Activated naive CD4-positive, alpha-beta T cell treated with anti-CD3 and anti-CD28 coated beads for 36 hours (primary cell): Measurements from ENCODE around the gene TMEM205. TPM values are rescaled to one million over a fixed set of nuclear protein-coding genes. Genes with fewer than 3 reads are reported as not detected.

Experiments used
- CTCF ChIA-PET: fragments of 350-600 bp; sonication (Branson Sonifier 250); formaldehyde crosslinking; loops from one replicate; lab custom pipeline; 2021; ENCODE audit warnings: antibody characterized with exemption; lab: Charles Lee
- DNase-seq: peaks from one replicate; pipeline ENCODE4 v3.0.0-alpha.2; 2020
- H3K27ac Mint-ChIP-seq: one replicate; pipeline ENCODE4 v1.8.0; 2021; ENCODE audit warnings: mild to moderate bottlenecking, mixed read lengths
- H3K27me3 Mint-ChIP-seq: one replicate; pipeline ENCODE4 v1.8.0; 2021; ENCODE audit warnings: low read depth, mixed read lengths
- H3K36me3 Mint-ChIP-seq: one replicate; pipeline ENCODE4 v1.8.0; 2021; ENCODE audit warnings: low read depth, mixed read lengths
- H3K4me1 Mint-ChIP-seq: one replicate; pipeline ENCODE4 v1.8.0; 2021; ENCODE audit warnings: low read depth, mixed read lengths
- H3K4me3 Mint-ChIP-seq: one replicate; pipeline ENCODE4 v1.8.0; 2021; ENCODE audit warnings: mild to moderate bottlenecking, moderate library complexity, mixed read lengths
- H3K9me3 Mint-ChIP-seq: one replicate; pipeline ENCODE4 v1.8.0; 2021; ENCODE audit warnings: mixed read lengths
- intact Hi-C: fragments of 100-400 bp; cut with micrococcal nuclease; formaldehyde crosslinking; loops from one replicate; pipeline ENCODE4 v1.15.1; 2023
- total RNA-seq, 2 experiments: library from RNA; stranded (reverse); gene quantifications; one replicate each; pipeline ENCODE4 v1.2.3, GENCODE V29; 2021

Gene TMEM205
- total RNA-seq, result 10 to 100 TPM; 21.4 to 24.2 TPM

DNA sequence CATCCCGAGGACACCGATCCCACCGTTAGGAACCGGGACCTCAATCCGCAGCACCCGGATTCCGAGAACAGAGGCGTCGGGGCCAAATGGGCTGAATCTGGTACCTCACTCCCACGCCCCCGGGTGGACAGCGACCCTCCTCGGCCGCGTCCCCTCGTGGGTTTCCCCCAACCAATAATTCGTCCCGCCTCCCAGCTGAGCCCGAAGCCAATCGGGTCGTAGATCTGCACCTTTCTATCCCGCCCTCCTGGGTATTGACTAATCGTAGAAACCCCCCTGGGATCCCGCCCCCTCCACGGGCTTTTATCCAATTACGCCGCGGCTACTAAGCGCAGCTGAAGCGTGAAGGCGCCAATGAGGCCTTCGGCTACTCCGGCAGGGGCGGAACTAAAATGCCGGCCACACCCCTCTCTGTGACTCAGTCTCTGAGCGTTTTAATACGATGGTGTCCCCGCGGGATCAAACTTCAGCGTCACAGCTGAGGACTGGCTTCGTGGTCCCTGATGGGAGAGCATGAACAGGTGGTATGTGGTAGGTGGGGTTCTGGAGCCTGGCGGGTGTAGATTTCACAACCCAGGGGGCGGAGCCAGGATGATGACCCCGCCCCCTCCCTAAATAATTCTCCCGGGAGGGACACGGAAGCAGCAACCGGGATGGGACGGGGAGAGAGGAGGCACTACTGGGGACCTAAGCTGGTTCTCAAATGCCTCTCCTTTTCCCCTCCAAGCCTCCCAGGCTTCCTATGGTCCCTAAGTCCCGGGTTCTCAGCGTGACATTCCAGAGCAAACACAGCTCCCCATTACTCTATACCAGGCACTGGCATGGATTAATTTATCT is at the start of gene TMEM205, which contains the start of gene CCDC159:
Gene TMEM205, minus strand, starts transcription at position 165 of the 837 bp plus-strand sequence. CDS start 649 bp downstream, outside the sequence.
Gene CCDC159, plus strand, starts transcription at position 416 of the 837 bp plus-strand sequence. Its CDS starts 88 bp downstream, at position 504.
- Mint-ChIP-seq H3K36me3 (peaks cover 10% of the 10 kb centered on the region), H3K9me3 (peaks cover 9% of the 10 kb centered on the region), H3K4me1 (peaks cover 26% of the 10 kb centered on the region), H3K27ac (peak within 1 kb of the TSS; percentile 86), H3K27me3 (no peaks in the 10 kb centered on the region), H3K4me3 (peak within 1 kb of the TSS; percentile 97)
- CTCF ChIA-PET, result interaction anchor here (0.6 to 0.9 kb wide), 6 partner anchors 26 to 217 kb away, joined by 3 to 6 read pairs (median 4); no protein-coding TSS in a partner anchor
- intact Hi-C loops, result loop anchor here (1.0 kb wide), 5 partner anchors 9 to 250 kb away; partner anchors contain the start of genes ODAD3, PLPPR2, PRKCSH and SWSAP1
- DNase-seq, result peak; percentile 100

DNA sequence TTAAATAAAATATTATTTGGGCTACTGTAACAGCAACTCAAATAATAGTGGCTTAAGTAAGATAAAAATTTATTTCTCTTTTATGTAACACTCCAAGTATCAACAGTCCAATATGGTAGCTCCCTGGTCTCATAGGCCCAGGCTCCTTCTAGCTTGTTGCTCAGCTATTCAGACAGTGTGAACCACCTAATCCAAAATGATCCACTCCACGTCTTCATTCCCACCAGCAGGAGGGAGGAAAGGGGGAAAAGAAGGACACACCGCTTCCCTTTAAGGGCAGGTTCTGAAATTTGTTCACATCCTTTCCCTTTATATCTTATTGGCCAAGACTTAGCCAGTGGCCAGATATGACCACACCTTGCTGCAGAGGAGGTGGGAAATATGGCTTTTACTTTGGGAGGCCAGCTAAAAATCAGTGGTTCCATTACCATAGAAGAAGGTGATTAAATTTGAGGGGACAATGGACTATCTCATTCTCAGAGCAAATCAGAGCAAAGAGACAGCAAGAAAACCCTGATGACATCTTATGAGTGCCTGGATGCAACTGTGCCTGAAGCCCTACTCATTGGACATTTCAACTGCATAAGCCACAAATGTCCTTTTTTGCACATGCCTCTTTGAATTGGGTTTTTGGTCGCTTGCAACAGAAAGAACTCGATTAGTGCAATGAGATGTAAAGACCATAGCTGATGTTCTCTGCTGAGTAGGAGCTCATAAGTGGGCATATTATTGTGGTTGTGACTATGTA is 45.0 kb upstream of the TMEM205 start:
- intact Hi-C loops, result no loop called here
- DNase-seq, result no peak
- Mint-ChIP-seq H3K4me1 (peaks cover 3% of the 10 kb centered on the region), H3K27ac (no peak overlapping the region), H3K4me3 (no peak overlapping the region), H3K27me3 (peaks cover 4% of the 10 kb centered on the region), H3K36me3 (no peaks in the 10 kb centered on the region), H3K9me3 (peaks cover 4% of the 10 kb centered on the region)
- CTCF ChIA-PET, result interaction anchor here (0.5 to 1.7 kb wide), 5 partner anchors 10 to 398 kb away, joined by 3 to 12 read pairs (median 5); no protein-coding TSS in a partner anchor

DNA sequence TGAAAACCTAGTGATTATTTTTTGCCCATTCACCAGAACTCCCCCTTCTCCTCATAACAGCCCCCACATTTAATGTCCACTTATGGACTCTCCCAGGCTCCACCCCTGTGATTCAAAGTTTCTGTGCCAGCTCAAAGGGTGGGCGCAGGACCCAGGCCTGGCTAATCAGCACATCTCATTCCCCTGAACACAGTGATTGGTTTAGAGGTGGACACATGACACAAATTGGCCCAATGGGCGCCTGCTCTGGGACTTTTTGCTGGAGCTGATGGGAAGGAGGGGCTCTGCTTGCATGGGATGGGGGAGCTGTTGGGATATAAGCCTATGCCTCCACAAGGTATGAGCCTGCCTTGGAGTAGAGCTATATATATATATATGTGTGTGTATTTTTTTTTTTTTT is 44.3 kb upstream of the TMEM205 start:
- H3K4me1 Mint-ChIP-seq, result peaks cover 3% of the 10 kb centered on the region
- peaks cover 3% of the 10 kb centered on the region for H3K27me3 Mint-ChIP-seq
- intact Hi-C loops, result no loop called here
- CTCF ChIA-PET, result interaction anchor here (1.2 to 1.7 kb wide), 2 partner anchors 9 to 13 kb away, joined by 3 to 12 read pairs; no protein-coding TSS in a partner anchor
- no peak overlapping the region for H3K4me3 Mint-ChIP-seq
- H3K27ac Mint-ChIP-seq, result no peak overlapping the region
- no peak for DNase-seq
- peaks cover 4% of the 10 kb centered on the region for H3K9me3 Mint-ChIP-seq
- no peaks in the 10 kb centered on the region for H3K36me3 Mint-ChIP-seq

DNA sequence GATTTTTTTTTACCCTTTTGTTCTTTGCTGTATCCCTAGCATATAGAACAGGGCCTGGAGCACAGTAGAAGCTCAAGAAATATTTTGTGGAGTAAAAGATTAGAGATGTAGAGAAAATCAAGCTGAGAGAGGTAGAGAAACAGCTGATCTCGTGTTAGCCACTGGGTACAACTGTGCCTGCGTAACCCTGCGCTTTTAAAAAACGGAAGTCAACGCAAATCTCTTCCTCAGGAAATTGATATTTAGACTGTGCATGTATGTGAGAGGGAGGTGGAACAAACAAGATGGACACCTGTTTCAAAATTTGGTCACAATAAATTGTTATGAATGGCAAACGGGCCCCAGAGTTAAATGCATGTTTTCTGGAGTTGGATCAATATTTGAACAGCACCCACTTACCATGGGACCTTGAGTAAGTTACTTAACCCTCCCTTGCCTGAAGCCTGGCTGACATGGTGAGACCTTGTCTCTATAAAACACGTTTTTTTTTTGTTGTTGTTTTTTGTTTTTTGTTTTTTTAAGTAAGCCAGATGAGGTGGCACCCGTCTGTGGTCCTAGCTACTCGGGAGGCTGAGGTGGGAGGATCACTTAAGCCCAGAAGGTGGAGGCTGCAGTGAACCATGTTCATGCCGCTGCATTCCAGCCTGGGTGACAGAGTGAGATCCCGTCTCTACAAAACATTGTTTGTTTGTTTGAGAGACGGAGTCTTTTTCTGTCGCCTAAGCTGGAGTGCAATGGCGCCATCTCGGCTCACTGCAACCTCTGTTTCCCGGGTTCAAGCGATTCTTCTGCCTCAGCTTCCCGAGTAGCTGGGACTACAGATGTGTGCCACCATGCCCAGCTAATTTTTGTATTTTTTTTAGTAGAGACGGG is 41.3 kb upstream of the TMEM205 start:
- CTCF ChIA-PET, result interaction anchor here (0.6 kb wide), 1 partner anchor 65 kb away, joined by 3 read pairs; no protein-coding TSS in a partner anchor
- Mint-ChIP-seq H3K9me3 (peaks cover 4% of the 10 kb centered on the region), H3K36me3 (no peaks in the 10 kb centered on the region), H3K4me1 (peaks cover 13% of the 10 kb centered on the region), H3K4me3 (no peak overlapping the region), H3K27me3 (peaks cover 7% of the 10 kb centered on the region), H3K27ac (no peak overlapping the region)
- no peak for DNase-seq
- intact Hi-C loops, result no loop called here

DNA sequence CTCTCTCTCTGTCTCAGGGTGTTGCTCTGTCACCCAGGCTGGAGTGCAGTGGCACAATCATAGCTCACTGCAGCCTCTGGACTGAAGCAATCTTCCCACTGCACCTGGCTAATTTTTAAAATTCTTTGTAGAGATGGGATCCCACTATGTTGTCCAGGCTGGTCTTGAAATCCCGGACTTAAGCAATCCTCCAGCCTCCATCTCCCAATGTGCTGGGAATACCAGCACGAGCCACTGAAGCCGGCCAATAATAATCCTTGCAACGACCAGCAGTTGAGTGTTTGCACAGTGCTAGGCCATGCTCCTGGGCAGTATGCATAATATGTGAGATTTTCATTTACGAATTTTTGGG is 38.7 kb upstream of the TMEM205 start:
- CTCF ChIA-PET, result no interaction called here
- intact Hi-C loops, result no loop called here

DNA sequence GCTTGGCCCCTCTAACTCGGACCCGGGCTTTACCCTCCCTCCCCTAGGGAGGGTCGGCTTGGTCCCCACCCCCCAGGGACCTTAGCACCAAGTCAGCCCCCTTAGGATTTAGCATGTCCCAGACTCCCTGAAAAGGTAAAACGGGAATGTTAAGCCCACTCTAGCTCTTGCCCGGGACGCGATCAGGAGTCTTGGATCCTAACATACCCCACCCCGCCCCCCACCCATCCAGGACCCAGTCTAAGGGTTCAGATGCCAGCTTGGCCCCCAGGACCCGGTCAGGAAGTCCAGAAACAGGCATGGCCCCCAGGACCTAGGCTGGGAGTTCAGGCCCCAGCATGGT is 37.6 kb upstream of the TMEM205 start:
- CTCF ChIA-PET, result interaction anchor here (0.6 to 1.4 kb wide), 9 partner anchors 8 to 228 kb away, joined by 3 to 6 read pairs (median 4); partner anchors contain the start of gene SPC24
- H3K9me3 Mint-ChIP-seq, result no peaks in the 10 kb centered on the region
- intact Hi-C loops, result no loop called here
- H3K4me1 Mint-ChIP-seq, result peaks cover 35% of the 10 kb centered on the region
- no peak overlapping the region for H3K27ac Mint-ChIP-seq
- H3K36me3 Mint-ChIP-seq, result no peaks in the 10 kb centered on the region
- no peak for DNase-seq
- H3K27me3 Mint-ChIP-seq, result peaks cover 8% of the 10 kb centered on the region
- no peak overlapping the region for H3K4me3 Mint-ChIP-seq

More for the DNA sequence above, 38.7 kb upstream of the TMEM205 start:
- no peak for DNase-seq
- Mint-ChIP-seq H3K36me3 (no peaks in the 10 kb centered on the region), H3K27me3 (peaks cover 8% of the 10 kb centered on the region), H3K27ac (no peak overlapping the region), H3K9me3 (no peaks in the 10 kb centered on the region), H3K4me3 (no peak overlapping the region), H3K4me1 (peaks cover 31% of the 10 kb centered on the region)

DNA sequence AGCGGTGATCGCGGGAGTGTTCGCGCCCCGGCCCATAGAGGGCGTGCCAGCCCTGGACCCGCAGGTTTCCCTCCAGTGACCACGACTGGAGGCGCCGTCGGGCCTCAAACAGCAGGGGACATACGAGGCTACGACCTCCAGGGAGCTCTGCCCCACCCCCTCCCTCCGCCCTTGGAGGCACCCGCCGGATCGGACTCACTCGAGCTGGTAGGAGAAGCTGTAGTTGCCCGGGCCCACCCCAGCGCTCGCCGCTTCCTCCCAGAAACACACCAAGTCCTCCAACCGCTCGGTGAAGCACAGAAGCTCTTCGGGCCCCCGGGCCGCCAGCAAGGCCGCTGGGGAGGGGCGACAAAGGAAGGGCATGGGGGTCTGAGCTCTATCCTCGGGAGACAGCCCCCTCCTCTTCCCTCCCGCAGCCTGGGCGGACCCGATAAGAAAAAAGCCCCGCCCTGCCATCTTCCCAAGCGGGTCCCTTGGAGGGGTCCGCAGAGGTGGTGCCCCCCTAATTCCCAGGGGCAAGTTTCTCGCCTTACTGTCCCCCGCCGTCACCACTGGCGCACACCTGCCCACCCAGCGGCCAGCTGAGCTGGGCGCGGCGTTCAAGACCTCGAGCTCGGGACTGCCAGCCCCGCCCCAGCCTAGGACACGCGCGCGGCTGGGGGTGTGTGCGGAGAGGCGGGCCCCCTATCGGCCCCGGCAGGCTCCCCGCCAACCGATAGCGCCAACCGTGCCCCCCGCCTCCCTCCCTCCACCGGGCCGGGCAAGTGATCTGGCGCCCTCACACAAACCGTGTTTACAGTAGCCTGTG is 37.0 kb upstream of the TMEM205 start:
- DNase-seq, result peak; percentile 48
- H3K4me1 Mint-ChIP-seq, result peaks cover 39% of the 10 kb centered on the region
- intact Hi-C loops, result no loop called here
- no peaks in the 10 kb centered on the region for H3K36me3 Mint-ChIP-seq
- CTCF ChIA-PET, result interaction anchor here (0.6 to 1.9 kb wide), 19 partner anchors 8 to 602 kb away, joined by 3 to 6 read pairs (median 4); partner anchors contain the start of genes KANK2 and SPC24
- no peak overlapping the region for H3K27ac Mint-ChIP-seq
- H3K27me3 Mint-ChIP-seq, result peaks cover 8% of the 10 kb centered on the region
- no peaks in the 10 kb centered on the region for H3K9me3 Mint-ChIP-seq
- peak overlapping the region; percentile 85 for H3K4me3 Mint-ChIP-seq

DNA sequence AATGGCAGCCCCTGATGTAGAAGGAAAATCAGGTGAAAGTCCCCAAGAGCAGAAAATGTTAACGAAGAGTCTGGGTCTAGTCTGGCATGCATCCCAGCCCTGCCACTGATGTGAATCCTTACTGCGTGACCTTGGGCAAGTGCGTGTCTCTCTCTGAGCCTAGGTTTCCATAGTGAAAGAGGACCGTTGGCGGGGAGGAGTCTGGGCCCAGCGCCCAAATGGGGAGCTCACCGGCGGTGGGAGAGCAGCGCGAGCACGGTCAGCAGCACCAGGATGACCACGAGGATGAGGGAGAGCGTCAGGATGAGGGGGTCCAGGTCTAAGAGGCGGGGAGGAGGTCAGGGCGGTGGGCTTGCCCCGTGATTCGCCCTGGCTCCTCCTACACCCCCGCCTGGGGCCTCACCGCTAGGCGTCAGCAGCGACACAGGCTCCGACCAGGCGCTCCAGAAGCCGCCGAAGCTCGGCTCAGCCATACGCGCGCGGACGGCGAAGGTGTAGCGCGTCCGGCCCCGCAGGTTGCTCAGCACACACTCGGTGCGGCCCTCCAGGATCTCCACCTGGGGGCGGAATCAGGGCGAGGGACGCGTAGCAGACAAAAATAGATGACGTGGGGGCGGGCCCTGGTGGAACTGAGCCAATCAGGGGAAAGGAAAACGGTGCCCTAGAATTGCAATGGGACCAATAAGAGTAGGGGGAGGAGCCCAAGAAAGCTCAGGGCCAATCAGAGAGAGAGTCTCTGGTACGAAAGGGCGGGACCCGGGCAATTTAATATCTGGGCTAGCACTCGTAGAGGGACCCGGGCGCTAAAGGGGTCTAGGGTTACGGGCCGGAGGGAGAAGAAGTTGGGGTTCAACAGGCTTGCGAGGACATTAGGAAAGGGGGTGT is 34.8 kb upstream of the TMEM205 start:
- Mint-ChIP-seq H3K36me3 (peaks cover 7% of the 10 kb centered on the region), H3K4me3 (peak overlapping the region; percentile 85), H3K27ac (peak overlapping the region; percentile 92), H3K9me3 (no peaks in the 10 kb centered on the region), H3K4me1 (peaks cover 52% of the 10 kb centered on the region), H3K27me3 (peaks cover 8% of the 10 kb centered on the region)
- CTCF ChIA-PET, result interaction anchor here (0.6 to 2.1 kb wide), 24 partner anchors 10 to 1882 kb away, joined by 3 to 21 read pairs (median 4); partner anchors contain the start of genes ODAD3, PRKCSH, RAB3D and RGL3
- peak; percentile 98 for DNase-seq
- intact Hi-C loops, result loop anchor here (1.0 to 2.0 kb wide), 7 partner anchors 35 to 206 kb away; partner anchors contain the start of genes CCDC159, ODAD3, PRKCSH and TMEM205

DNA sequence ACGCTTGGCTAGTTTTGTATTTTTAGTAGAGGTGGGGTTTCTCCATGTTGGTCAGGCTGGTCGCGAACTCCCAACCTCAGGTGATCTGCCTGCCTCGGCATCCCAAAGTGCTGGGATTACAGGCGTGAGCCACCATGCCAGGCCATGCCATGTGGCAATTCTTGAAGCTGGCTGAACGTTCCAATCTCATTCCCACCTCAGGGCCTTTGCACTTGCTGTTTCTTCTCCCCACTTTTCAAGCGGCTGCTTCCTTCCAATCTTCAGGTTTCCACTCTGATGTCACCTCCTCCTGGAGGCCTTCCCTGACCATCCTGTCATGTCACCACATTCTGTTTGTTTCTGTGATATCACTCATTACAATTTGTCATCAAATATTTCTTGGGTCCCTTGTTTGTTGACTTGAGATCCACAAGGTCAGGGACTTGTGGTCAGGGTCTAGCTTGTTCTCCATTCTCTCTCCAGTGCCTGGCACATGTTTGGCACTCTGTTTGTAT is 33.8 kb upstream of the TMEM205 start:
- peaks cover 56% of the 10 kb centered on the region for H3K4me1 Mint-ChIP-seq
- no peaks in the 10 kb centered on the region for H3K9me3 Mint-ChIP-seq

More for the DNA sequence above, 33.8 kb upstream of the TMEM205 start:
- H3K27ac Mint-ChIP-seq, result peak overlapping the region; percentile 92
- H3K4me3 Mint-ChIP-seq, result peak overlapping the region; percentile 85
- H3K36me3 Mint-ChIP-seq, result peaks cover 11% of the 10 kb centered on the region
- intact Hi-C loops, result loop anchor here (2.0 to 10.0 kb wide), 2 partner anchors 207 to 725 kb away; partner anchors contain the start of gene ILF3
- peaks cover 8% of the 10 kb centered on the region for H3K27me3 Mint-ChIP-seq
- no peak for DNase-seq
- CTCF ChIA-PET, result interaction anchor here (0.7 to 2.1 kb wide), 2 partner anchors 44 to 90 kb away, joined by 3 to 5 read pairs; no protein-coding TSS in a partner anchor
